Sigmoid colon (tissue), 4 donors: ENCODE results near the gene FGF8.

Experiments
- CTCF ChIP-seq, 4 experiments: fragments of 450-650 bp in 3 of 4; fragments of 200-600 bp in 1 of 4; IDR thresholded peaks; one replicate each; pipeline ENCODE4 v1.5.1; 2016 to 2019; ENCODE audit warnings: antibody characterized with exemption in 4 of 4, mild to moderate bottlenecking in 3 of 4, moderate library complexity in 2 of 4
- EP300 ChIP-seq, 4 donors: sonication (generic); formaldehyde crosslinking; IDR thresholded peaks; one replicate each; pipeline ENCODE4 v1.6.1; 2017; ENCODE audit warnings: antibody characterized with exemption in 4 of 4
- POLR2A ChIP-seq, 2 donors: fragments of 450-650 bp; IDR thresholded peaks; one replicate each; pipeline ENCODE4 v1.6.1; 2016; ENCODE audit warnings: antibody characterized with exemption in 2 of 2, mild to moderate bottlenecking in 2 of 2, moderate library complexity in 2 of 2
- POLR2AphosphoS5 ChIP-seq, 4 donors: sonication (generic); formaldehyde crosslinking; IDR thresholded peaks; one replicate each; pipeline ENCODE4 v1.6.1; 2017; ENCODE audit warnings: antibody characterized with exemption in 4 of 4

GRCh38 chr10:101725296-101726114 is 50.4 kb downstream of the FGF8 start:
- no peak for TF ChIP-seq CTCF (IDR thresholded peaks at IDR 0.05)
- TF ChIP-seq EP300 (IDR thresholded peaks at IDR 0.05): no peak
- no peak for TF ChIP-seq POLR2AphosphoS5 (IDR thresholded peaks at IDR 0.05)
- no peak for TF ChIP-seq POLR2A (IDR thresholded peaks at IDR 0.05)
